Fibroblast of villous mesenchyme (primary cell): Measurements from ENCODE around the gene WDR82. TPM values are rescaled to one million over a fixed set of nuclear protein-coding genes. Genes with fewer than 3 reads are reported as not detected.

Experiments
- DNase-seq: peaks from one replicate; pipeline ENCODE4 v3.0.0-alpha.2; 2010; ENCODE audit warnings: low read depth
- H3K4me3 ChIP-seq: 2 replicates; pipeline ENCODE4 v1.5.1; 2011; ENCODE audit warnings: low read depth, mild to moderate bottlenecking, low read length
- total RNA-seq: library from RNA; depleted of rRNA; stranded (reverse); fragments of >200 nt; gene quantifications from 2 replicates; pipeline ENCODE4 v1.2.3, GENCODE V29; 2012
- TF ChIP-seq, protein P1 (sequence below): IDR thresholded peaks from 2 replicates; pipeline ENCODE4 v1.5.1; 2012; ENCODE audit warnings: low read depth, mild to moderate bottlenecking, low read length; ENCODE audit not compliant: insufficient read depth

Gene WDR82, protein sequence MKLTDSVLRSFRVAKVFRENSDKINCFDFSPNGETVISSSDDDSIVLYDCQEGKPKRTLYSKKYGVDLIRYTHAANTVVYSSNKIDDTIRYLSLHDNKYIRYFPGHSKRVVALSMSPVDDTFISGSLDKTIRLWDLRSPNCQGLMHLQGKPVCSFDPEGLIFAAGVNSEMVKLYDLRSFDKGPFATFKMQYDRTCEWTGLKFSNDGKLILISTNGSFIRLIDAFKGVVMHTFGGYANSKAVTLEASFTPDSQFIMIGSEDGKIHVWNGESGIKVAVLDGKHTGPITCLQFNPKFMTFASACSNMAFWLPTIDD
- 51.2 and 68.2 TPM in 2 replicates for total RNA-seq

DNA sequence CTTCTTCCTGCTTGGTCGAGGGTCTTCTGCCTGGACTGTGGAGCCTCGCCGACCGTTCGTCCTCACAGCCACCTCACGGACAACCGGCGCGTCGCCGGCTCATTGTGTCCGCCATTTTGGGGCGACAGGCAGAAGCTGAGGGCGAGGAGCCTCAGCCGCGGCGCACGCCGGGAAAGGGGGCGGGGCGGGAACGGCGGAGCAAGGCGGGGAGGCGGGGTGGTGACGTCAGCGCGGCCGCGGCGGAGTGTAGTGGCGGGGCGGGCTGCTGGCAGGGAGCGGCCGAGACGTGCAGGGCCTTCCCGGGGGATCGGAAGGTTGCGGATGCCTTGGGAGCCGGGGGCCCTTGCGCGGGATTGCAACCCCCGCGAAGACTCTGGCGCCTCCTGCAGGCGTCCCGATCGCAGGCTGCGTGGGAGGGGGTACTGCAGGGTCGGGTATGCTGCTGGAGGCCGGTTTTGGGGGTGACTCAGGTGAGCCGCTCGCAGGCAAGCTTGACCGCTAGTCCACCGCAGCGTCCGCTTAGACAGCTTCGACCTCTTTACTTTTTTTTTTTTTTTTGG lies at the start of gene WDR82:
Gene WDR82 (minus strand): TSS at position 140 of the 560 bp plus-strand sequence. CDS start 288 bp downstream, outside the sequence.
- TF ChIP-seq, protein P1, sequence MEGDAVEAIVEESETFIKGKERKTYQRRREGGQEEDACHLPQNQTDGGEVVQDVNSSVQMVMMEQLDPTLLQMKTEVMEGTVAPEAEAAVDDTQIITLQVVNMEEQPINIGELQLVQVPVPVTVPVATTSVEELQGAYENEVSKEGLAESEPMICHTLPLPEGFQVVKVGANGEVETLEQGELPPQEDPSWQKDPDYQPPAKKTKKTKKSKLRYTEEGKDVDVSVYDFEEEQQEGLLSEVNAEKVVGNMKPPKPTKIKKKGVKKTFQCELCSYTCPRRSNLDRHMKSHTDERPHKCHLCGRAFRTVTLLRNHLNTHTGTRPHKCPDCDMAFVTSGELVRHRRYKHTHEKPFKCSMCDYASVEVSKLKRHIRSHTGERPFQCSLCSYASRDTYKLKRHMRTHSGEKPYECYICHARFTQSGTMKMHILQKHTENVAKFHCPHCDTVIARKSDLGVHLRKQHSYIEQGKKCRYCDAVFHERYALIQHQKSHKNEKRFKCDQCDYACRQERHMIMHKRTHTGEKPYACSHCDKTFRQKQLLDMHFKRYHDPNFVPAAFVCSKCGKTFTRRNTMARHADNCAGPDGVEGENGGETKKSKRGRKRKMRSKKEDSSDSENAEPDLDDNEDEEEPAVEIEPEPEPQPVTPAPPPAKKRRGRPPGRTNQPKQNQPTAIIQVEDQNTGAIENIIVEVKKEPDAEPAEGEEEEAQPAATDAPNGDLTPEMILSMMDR: peak; percentile 56
- peak within 1 kb of the TSS; percentile 94 for H3K4me3 ChIP-seq
- peak; percentile 94 for DNase-seq

DNA sequence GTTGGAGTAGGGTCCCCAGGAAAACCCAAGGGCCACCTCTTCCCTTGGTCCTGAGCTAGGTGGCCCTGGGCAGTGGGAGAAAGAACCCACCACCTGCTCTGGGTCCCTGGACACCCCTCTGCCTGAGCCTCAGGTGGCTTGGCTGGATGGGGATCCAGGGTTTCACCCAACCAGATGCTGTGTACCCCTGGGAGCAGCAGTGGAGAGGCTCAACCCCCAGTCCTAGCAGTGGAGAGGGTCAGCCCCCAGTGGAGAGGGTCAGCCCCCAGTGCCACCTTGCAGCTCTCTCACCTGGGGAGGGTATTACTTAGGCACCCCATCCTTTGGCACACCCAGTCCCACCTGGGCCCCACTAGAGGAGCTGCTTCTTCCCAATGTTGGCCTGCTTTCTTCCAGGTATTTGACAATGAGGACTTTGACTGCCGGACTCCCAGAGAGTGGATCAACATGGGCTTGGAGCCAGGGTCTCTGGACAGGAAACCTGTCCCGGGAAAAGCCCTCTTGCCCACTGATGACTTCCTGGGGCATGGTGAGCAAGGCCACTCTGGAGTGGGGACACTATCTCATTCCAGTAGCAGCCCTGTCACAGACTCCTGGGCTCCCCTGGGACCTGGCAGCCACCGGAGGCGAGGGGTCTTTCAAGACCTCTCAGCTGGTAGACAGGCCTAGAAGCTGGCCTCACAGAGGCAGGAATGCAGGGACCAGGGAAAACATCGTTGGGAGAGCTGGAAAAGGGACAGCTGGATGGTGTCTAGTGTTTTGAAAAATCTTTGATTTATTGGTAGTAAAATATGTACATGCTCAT lies 49.2 kb upstream of the WDR82 start:
- no peak overlapping the region for H3K4me3 ChIP-seq
- TF ChIP-seq, protein P1: no peak
- DNase-seq: no peak

DNA sequence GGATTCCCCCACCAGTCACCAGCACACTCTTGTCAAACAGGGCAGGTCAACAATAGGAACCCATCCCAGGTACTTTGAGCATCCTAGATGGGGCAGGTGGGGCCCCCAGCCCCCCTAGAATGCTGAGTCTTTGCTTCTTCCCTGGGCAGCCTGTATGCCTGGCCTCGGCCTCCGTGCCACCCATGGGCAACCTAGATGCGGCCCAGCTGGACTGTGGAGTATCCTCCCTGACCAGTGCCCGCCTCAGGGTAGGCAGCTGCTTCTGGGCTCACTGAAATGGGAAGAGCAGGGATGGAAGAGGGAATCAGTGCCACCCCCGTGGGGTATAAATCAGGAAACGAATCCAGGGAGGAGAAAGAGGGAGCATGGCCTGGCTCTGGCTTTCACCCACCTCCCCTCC lies 48.5 kb upstream of the WDR82 start:
- no peak overlapping the region for H3K4me3 ChIP-seq
- DNase-seq: no peak
- TF ChIP-seq, protein P1: no peak

DNA sequence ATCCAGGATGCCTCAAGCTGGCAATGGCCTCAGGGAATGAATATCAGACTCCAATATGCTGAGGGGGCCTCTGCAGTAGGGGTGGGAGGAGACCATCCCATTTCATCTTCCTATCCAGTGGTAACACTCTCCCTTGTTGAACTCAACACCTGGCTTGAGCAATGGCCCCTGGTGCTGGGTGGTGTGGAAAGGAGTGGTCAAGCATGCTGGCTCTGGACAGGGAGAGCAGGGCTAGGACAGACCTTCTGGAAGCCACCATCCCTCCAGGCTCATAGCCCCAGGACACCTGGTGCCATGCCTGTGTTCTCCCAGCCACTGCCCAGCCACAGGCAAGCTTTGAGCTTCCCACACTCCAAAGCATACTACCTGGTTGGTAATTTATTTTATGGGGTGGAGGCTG lies 47.2 kb upstream of the WDR82 start:
- H3K4me3 ChIP-seq: no peak overlapping the region
- DNase-seq: no peak
- TF ChIP-seq, protein P1: no peak

DNA sequence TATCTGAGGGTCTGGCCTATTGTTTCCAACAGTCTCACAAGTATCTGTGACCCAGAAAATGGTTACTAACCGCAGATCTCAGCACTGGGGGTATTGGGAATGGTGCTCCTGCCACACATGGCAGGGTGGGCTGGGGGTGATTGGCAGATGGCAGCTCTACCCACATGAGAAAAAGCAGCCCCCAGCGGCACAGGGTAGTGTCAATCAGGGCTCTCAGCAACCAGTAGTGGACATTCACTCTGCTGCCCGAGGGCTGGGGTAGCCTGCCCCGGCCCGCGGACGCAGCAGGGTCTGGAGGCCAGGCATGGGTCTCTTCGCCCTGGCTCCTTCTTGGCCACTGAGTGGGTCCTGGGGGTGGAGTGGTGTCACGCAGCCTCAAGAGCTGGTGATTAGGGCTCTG lies 46.2 kb upstream of the WDR82 start:
- TF ChIP-seq, protein P1: no peak
- no peak overlapping the region for H3K4me3 ChIP-seq
- no peak for DNase-seq

DNA sequence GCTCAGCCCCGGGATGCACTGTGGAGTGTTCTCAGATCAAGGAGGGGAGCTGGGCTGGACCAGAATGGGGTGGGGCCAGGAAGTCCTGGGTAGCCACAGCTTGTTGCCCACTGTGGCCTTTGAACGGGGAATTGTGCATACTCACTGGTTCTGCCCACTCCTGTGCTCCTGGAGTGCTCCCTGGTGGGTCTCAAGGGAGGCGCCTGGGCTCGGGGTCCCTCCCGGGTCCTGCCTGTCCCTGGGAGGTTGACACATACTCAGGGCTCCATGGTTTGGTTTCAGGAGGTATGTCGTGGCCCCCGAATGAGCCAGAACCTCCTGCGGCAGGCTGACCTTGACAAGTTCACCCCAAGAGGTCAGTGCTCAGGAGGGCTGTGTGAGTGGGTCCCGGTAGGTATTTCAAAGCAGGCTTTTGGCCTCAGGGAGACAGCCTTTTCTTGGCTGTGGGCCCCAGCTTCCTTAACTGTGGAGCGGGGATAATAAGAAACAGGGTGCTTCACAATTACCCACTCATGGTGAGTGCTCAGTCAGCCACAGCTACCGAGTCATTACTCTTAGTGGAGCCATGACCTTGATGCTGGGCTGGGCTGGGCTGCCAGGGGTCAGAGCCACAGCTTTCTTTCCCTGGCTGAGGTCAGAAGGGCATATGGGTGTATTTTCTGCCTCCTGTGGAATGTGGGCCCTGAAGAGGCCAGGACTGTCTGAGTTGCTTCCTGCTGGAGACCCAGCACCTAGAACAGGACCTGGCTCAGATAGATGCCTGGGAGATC lies 45.3 kb upstream of the WDR82 start:
- no peak for DNase-seq
- TF ChIP-seq, protein P1: no peak
- H3K4me3 ChIP-seq: no peak overlapping the region
